ENCODE measurements around the gene STK31.
"Not testable (repeated sequence)": the region's sequence is repeated elsewhere in the genome, so short reads cannot be mapped to it uniquely, and the experiment has no call there.

The STK31 gene

GRCh38 chr7:23713285-23714149 lies 3.5 kb downstream of the STK31 start:
- no peak for DNase-seq

- DNase-seq: no peak
Observed at GRCh38 chr7:23714150-23714464, 4.1 kb downstream of the STK31 start.

GRCh38 chr7:23714579-23714978 lies 4.6 kb downstream of the STK31 start:
- DNase-seq: no peak

- no peak for DNase-seq
Observed at GRCh38 chr7:23715099-23715498, 5.1 kb downstream of the STK31 start.

- no peak for DNase-seq
Observed at GRCh38 chr7:23717788-23718187, 7.8 kb downstream of the STK31 start.

GRCh38 chr7:23721456-23721855 lies 11.4 kb downstream of the STK31 start:
- no peak for DNase-seq

GRCh38 chr7:23722587-23723216 lies 12.7 kb downstream of the STK31 start:
- not testable (repeated sequence) for DNase-seq

- not testable (repeated sequence) for DNase-seq
Observed at GRCh38 chr7:23724113-23724512, 14.1 kb downstream of the STK31 start.

- no peak for DNase-seq
Observed at GRCh38 chr7:23742051-23742450, 32.0 kb downstream of the STK31 start.

- DNase-seq: no peak
Observed at GRCh38 chr7:23743226-23743625, 33.2 kb downstream of the STK31 start.

- no peak for DNase-seq
Observed at GRCh38 chr7:23746629-23747028, 36.6 kb downstream of the STK31 start.

GRCh38 chr7:23751852-23752251 lies 41.8 kb downstream of the STK31 start:
- DNase-seq: no peak

GRCh38 chr7:23758839-23759238 lies 48.8 kb downstream of the STK31 start:
- DNase-seq: not testable (repeated sequence)

- DNase-seq: no peak
Observed at GRCh38 chr7:23759671-23760391, 49.8 kb downstream of the STK31 start.

GRCh38 chr7:23765943-23766342 lies 55.9 kb downstream of the STK31 start:
- no peak for DNase-seq

GRCh38 chr7:23767514-23767913 lies 57.5 kb downstream of the STK31 start:
- no peak for DNase-seq

GRCh38 chr7:23768022-23768421 lies 58.0 kb downstream of the STK31 start:
- DNase-seq: no peak

- DNase-seq: not testable (repeated sequence)
Observed at GRCh38 chr7:23779185-23779800, 69.3 kb downstream of the STK31 start.

GRCh38 chr7:23783115-23783514 lies 73.1 kb downstream of the STK31 start:
- no peak for DNase-seq

- DNase-seq: no peak
Observed at GRCh38 chr7:23787272-23787671, 77.3 kb downstream of the STK31 start.

GRCh38 chr7:23788843-23789242 lies 78.8 kb downstream of the STK31 start:
- DNase-seq: no peak

GRCh38 chr7:23791721-23792120 lies 81.7 kb downstream of the STK31 start:
- no peak for DNase-seq

GRCh38 chr7:23802720-23803397 lies 92.8 kb downstream of the STK31 start:
- no peak for DNase-seq
